GM23338 (cell line): ENCODE results near the gene ATP5MK.

Source experiments
- CREB1 ChIP-seq: fragments of 250-450 bp; sonication (Bioruptor Pico); IDR thresholded peaks from 2 replicates; pipeline ENCODE4 v1.5.0; 2020; ENCODE audit warnings: low read depth, mild to moderate bottlenecking, moderate library complexity
- CTCF ChIP-seq, 2 experiments: fragments of 200-600 bp in 1 of 2; sonication (generic) in 1 of 2; conservative IDR thresholded peaks; 2 replicates each; pipeline versions ENCODE4 v1.5.1 to v1.6.1; 2016 to 2017; ENCODE audit warnings: antibody characterized with exemption in 2 of 2, low read depth in 2 of 2, mild to moderate bottlenecking in 2 of 2, moderate library complexity in 1 of 2
- EZH2 ChIP-seq: fragments of 200-600 bp; sonication (generic); IDR thresholded peaks from one replicate; pipeline ENCODE4 v1.8.0; 2017; ENCODE audit warnings: antibody characterized with exemption, mild to moderate bottlenecking, low read depth; ENCODE audit not compliant: unreplicated experiment
- JUNB ChIP-seq: IDR thresholded peaks from one replicate; pipeline ENCODE4 v1.6.1; 2016; ENCODE audit warnings: antibody characterized with exemption; ENCODE audit not compliant: unreplicated experiment
- NANOG ChIP-seq: IDR thresholded peaks from 2 replicates; pipeline ENCODE4 v1.6.1; 2016; ENCODE audit warnings: antibody characterized with exemption, borderline replicate concordance
- POLR2AphosphoS5 ChIP-seq: IDR thresholded peaks from 2 replicates; pipeline ENCODE4 v1.6.1; 2016; ENCODE audit warnings: antibody characterized with exemption, low read depth
- REST ChIP-seq: IDR thresholded peaks from one replicate; pipeline ENCODE4 v1.6.1; 2018; ENCODE audit warnings: antibody characterized with exemption; ENCODE audit not compliant: unreplicated experiment
- ZNF114 ChIP-seq: fragments of 250-450 bp; sonication (Bioruptor Pico); IDR thresholded peaks from 2 replicates; pipeline ENCODE4 v1.5.0; 2020; ENCODE audit warnings: mild to moderate bottlenecking, moderate library complexity
- TF ChIP-seq, protein P1 (sequence below): IDR thresholded peaks from 2 replicates; pipeline ENCODE4 v1.6.1; 2016; ENCODE audit warnings: antibody characterized with exemption

DNA sequence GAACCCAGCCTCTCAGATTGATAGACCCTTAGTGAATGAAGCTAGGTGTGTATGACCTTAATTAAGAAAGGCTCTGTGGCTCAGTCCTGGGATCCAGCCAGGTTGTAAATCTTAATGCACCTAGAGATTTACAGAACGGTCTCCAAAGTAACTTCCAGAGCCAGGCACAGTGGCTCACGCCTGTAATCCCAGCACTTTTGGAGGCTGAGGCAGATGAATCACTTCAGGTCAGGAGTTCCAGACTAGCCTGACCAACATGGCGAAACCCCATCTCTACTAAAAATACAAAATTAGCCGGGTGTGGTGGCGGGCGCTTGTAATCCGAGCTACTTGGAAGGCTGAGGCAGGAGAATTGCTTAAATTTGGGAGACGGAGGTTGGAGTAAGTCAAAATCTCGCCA lies 31.6 kb upstream of the ATP5MK start:
- TF ChIP-seq EZH2 (no peak), POLR2AphosphoS5 (no peak), CTCF (conservative IDR thresholded peaks at IDR 0.05; ENCODE audit: low read depth in 2 of 2) (no peak), NANOG (no peak), REST (no peak), JUNB (no peak), CREB1 (CRISPR knock-in tag) (no peak), ZNF114 (CRISPR knock-in tag) (no peak)
- TF ChIP-seq, protein P1, sequence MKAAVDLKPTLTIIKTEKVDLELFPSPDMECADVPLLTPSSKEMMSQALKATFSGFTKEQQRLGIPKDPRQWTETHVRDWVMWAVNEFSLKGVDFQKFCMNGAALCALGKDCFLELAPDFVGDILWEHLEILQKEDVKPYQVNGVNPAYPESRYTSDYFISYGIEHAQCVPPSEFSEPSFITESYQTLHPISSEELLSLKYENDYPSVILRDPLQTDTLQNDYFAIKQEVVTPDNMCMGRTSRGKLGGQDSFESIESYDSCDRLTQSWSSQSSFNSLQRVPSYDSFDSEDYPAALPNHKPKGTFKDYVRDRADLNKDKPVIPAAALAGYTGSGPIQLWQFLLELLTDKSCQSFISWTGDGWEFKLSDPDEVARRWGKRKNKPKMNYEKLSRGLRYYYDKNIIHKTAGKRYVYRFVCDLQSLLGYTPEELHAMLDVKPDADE = no peak
